K562 (cell line): ENCODE measurements around the gene HEXIM1. TPM values are rescaled to one million over a fixed set of nuclear protein-coding genes. Genes with fewer than 3 reads are reported as not detected.
A peak's percentile ranks its signal among the peaks of the same experiment; 100 is the strongest.

Source experiments
- BCOR ChIP-seq: fragments of 450-650 bp; IDR thresholded peaks from 2 replicates; pipeline ENCODE4 v1.6.1; 2016
- BRD4 ChIP-seq: fragments of 200-600 bp; sonication (generic); IDR thresholded peaks from 2 replicates; pipeline ENCODE4 v1.6.1; 2017; ENCODE audit warnings: inconsistent platforms
- CHCHD3 ChIP-seq: fragments of 250-450 bp; sonication (Bioruptor Pico); IDR thresholded peaks from 2 replicates; pipeline ENCODE4 v2.1.2; 2022; ENCODE audit warnings: mild to moderate bottlenecking
- CHD2 ChIP-seq: IDR thresholded peaks from 2 replicates; pipeline ENCODE4 v1.6.1; 2011; ENCODE audit warnings: low read depth, low read length
- CHD4 ChIP-seq: fragments of 200-600 bp; sonication (generic); IDR thresholded peaks from 3 replicates; pipeline ENCODE4 v1.6.1; 2012; ENCODE audit warnings: low read depth, mild to moderate bottlenecking, mixed read lengths, low read length, inconsistent platforms; ENCODE audit not compliant: insufficient read depth, insufficient replicate concordance, poor library complexity, severe bottlenecking
- CSDE1 ChIP-seq, 2 experiments: fragments of 450-650 bp; IDR thresholded peaks; 2 replicates each; pipeline ENCODE4 v1.6.1; 2016; ENCODE audit warnings: mild to moderate bottlenecking in 1 of 2
- FOS ChIP-seq: IDR thresholded peaks from 3 replicates; pipeline ENCODE4 v1.6.1; 2011; ENCODE audit not compliant: insufficient read length; ENCODE audit errors: extremely low read depth
- L3MBTL2 ChIP-seq: fragments of 450-650 bp; IDR thresholded peaks from 2 replicates; pipeline ENCODE4 v1.6.1; 2016; ENCODE audit warnings: mild to moderate bottlenecking, moderate library complexity
- RAD21 ChIP-seq, 2 experiments: fragments of 250-450 bp in 1 of 2; fragments of 450-650 bp in 1 of 2; sonication (Bioruptor Pico) in 1 of 2; formaldehyde crosslinking in 1 of 2; IDR thresholded peaks in 1 of 2; conservative IDR thresholded peaks in 1 of 2; 2 replicates each; pipeline versions ENCODE4 v1.4.0 to v1.8.0; 2020 to 2022; ENCODE audit warnings: mild to moderate bottlenecking in 2 of 2, moderate library complexity in 1 of 2
- RB1 ChIP-seq: fragments of 450-650 bp; IDR thresholded peaks from 2 replicates; pipeline ENCODE4 v1.6.1; 2017; ENCODE audit warnings: low read depth, mild to moderate bottlenecking
- SIN3A ChIP-seq, 2 experiments: fragments of 150-350 bp in 1 of 2; IDR thresholded peaks; 2 replicates each; pipeline ENCODE4 v1.6.1; 2011 to 2016; ENCODE audit warnings: borderline replicate concordance in 2 of 2, low read depth in 2 of 2, low read length in 2 of 2, mild to moderate bottlenecking in 2 of 2, moderate library complexity in 2 of 2; ENCODE audit not compliant: control insufficient read depth in 1 of 2
- SP1 ChIP-seq: sonication (generic); formaldehyde crosslinking; IDR thresholded peaks from 2 replicates; pipeline ENCODE4 v1.8.1; 2022; ENCODE audit warnings: mild to moderate bottlenecking, missing genetic modification reagents
- XRCC5 ChIP-seq: fragments of 200-400 bp; formaldehyde crosslinking; IDR thresholded peaks from 2 replicates; pipeline ENCODE4 v1.6.1; 2017; ENCODE audit warnings: low read depth, mild to moderate bottlenecking, low read length
- ZFP36 ChIP-seq: fragments of 150-350 bp; IDR thresholded peaks from 2 replicates; pipeline ENCODE4 v1.6.1; 2018; ENCODE audit warnings: low read length, low read depth; ENCODE audit not compliant: partially characterized antibody
- ZNF354B ChIP-seq: fragments of 250-450 bp; sonication (Bioruptor Pico); IDR thresholded peaks from 2 replicates; pipeline ENCODE4 v1.4.0; 2020
- polyA plus RNA-seq, 8 experiments: library from polyadenylated mRNA; depleted of rRNA in 4 of 8; stranded (reverse) in 5 of 8; unstranded in 3 of 8; fragments of >200 nt; fragmentation: Nextera tagmentation in 2 of 8; fragmentation: Illumina TruSeq in 1 of 8; extraction: Ambion mirVana in 2 of 8; extraction: Trizol in 1 of 8; gene quantifications; 2 replicates each; pipeline versions ENCODE4 v1.2.1 to v1.2.3, GENCODE V29; 2011 to 2014; ENCODE audit warnings: inconsistent platforms in 1 of 8, missing spikeins in 1 of 8
- total RNA-seq, 7 experiments: library from RNA; depleted of rRNA in 6 of 7; stranded (reverse); fragments of >200 nt in 6 of 7; fragmentation: Illumina TruSeq in 2 of 7; extraction: Trizol in 2 of 7; gene quantifications; 2 replicates each; pipeline versions ENCODE4 v1.2.1 to v1.2.3, GENCODE V29; 2011 to 2021; ENCODE audit warnings: low replicate concordance in 1 of 7
- TF ChIP-seq, protein P1 (sequence below), 2 experiments: fragments of 450-650 bp; conservative IDR thresholded peaks; 2 replicates each; pipeline ENCODE4 v1.6.1; 2017; ENCODE audit warnings: mild to moderate bottlenecking in 2 of 2, moderate library complexity in 2 of 2
- TF ChIP-seq, protein P2 (sequence below): fragments of 450-650 bp; IDR thresholded peaks from 2 replicates; pipeline ENCODE4 v1.6.1; 2016; ENCODE audit warnings: antibody characterized with exemption
- TF ChIP-seq, protein P3 (sequence below): sonication (generic); formaldehyde crosslinking; IDR thresholded peaks from 2 replicates; pipeline ENCODE4 v1.8.0; 2022; ENCODE audit warnings: missing genetic modification reagents, mild to moderate bottlenecking, moderate library complexity, borderline replicate concordance
- TF ChIP-seq, protein P4 (sequence below): fragments of 450-650 bp; conservative IDR thresholded peaks from 2 replicates; pipeline ENCODE4 v1.6.1; 2016; ENCODE audit warnings: missing genetic modification characterization, low read depth, mild to moderate bottlenecking, missing compliant biosample characterization, moderate library complexity

The HEXIM1 gene
- total and polyA plus RNA-seq, 9 of the 15 experiments (the other 6 are each of a cell fraction or from before 2014, with no cell fraction given) = 1.4 to 28.3 (median 9.1) TPM

DNA sequence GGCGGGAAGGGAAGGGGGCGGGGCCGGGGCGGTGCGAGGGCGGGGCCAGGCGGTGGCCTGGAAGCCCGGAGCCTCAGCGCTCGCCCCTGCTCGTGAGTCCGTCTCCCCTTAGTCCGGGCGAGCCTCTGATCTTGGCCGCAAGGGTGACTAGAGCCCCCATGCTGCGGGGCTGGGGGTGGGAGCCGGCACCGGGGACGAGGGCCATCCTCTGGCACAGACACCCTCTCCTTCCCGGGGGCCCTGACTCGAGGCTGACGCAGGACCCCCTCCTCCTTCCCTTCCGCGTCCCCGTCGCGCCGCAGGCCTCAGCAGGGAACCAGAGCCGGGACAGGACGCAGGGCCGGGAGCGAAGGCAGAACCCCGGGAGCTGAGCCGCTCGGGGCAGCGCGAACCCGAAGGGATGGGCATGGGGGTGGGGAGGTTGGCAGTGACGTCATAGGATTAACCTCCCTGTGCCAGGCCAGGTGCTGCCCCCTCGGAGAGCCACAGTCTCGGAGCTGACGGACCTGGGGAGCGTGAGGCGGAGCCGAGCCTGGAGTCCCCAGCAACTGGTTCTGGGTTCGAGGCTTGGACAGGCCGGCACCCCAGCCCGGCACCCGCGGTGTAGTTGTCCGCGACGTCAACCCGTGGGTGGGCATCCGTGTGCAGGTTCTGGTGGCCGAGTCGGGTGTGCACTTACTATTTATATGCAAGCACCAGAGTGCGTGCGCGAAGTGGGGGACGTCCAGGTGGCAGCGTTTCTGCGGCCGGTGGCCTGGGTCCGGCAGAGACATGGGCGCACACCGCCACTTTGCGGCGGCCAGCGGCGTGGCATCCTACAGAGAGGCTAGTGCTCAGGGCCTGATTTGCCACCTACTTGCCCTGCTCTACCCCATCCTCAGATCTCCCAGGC, 15.5 kb upstream of the HEXIM1 start (continued):
- TF ChIP-seq, protein P1, sequence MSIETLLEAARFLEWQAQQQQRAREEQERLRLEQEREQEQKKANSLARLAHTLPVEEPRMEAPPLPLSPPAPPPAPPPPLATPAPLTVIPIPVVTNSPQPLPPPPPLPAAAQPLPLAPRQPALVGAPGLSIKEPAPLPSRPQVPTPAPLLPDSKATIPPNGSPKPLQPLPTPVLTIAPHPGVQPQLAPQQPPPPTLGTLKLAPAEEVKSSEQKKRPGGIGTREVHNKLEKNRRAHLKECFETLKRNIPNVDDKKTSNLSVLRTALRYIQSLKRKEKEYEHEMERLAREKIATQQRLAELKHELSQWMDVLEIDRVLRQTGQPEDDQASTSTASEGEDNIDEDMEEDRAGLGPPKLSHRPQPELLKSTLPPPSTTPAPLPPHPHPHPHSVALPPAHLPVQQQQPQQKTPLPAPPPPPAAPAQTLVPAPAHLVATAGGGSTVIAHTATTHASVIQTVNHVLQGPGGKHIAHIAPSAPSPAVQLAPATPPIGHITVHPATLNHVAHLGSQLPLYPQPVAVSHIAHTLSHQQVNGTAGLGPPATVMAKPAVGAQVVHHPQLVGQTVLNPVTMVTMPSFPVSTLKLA (conservative IDR thresholded peaks at IDR 0.05) = peak; percentile 22 to 33; a peak in 2 of 4 replicates
- TF ChIP-seq SIN3A (IDR thresholded peaks at IDR 0.05; ENCODE audit: borderline replicate concordance in 2 of 2, control insufficient read depth in 1 of 2, low read depth in 2 of 2, low read length in 2 of 2) = peak in 1 of 2 experiments; percentile 20; a peak in 1 of 4 replicates
- no peak for TF ChIP-seq CHD2
- TF ChIP-seq, protein P2, sequence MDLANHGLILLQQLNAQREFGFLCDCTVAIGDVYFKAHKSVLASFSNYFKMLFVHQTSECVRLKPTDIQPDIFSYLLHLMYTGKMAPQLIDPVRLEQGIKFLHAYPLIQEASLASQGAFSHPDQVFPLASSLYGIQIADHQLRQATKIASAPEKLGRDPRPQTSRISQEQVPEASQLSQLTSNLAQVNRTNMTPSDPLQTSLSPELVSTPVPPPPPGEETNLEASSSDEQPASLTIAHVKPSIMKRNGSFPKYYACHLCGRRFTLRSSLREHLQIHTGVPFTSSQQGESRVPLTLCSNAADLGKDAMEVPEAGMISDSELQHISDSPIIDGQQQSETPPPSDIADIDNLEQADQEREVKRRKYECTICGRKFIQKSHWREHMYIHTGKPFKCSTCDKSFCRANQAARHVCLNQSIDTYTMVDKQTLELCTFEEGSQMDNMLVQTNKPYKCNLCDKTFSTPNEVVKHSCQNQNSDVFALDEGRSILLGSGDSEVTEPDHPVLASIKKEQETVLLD = peak; percentile 59; the same call in 1 of the 2 replicates
- peak; percentile 76 for TF ChIP-seq SP1 (CRISPR knock-in tag)
- TF ChIP-seq FOS = no peak
- TF ChIP-seq, protein P3, sequence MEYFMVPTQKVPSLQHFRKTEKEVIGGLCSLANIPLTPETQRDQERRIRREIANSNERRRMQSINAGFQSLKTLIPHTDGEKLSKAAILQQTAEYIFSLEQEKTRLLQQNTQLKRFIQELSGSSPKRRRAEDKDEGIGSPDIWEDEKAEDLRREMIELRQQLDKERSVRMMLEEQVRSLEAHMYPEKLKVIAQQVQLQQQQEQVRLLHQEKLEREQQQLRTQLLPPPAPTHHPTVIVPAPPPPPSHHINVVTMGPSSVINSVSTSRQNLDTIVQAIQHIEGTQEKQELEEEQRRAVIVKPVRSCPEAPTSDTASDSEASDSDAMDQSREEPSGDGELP (CRISPR knock-in tag) = peak; percentile 67
- peak; percentile 79; the same call in 1 of the 2 replicates for TF ChIP-seq XRCC5
- no peak for TF ChIP-seq CHCHD3 (CRISPR knock-in tag)
- peak; percentile 43 for TF ChIP-seq RB1
- 0 out of 2 replicates have a peak, but pooled peaks have one; percentile 43 for TF ChIP-seq BCOR
- TF ChIP-seq CSDE1 (IDR thresholded peaks at IDR 0.05) = no peak
- TF ChIP-seq L3MBTL2 = no peak
- no peak for TF ChIP-seq ZNF354B
- TF ChIP-seq BRD4 = no peak
- TF ChIP-seq RAD21 (CRISPR knock-in tag; conservative IDR thresholded peaks at IDR 0.05 in 1 of 2, IDR thresholded peaks at IDR 0.05 in 1 of 2) = peak; percentile 60 to 82
- TF ChIP-seq, protein P4, sequence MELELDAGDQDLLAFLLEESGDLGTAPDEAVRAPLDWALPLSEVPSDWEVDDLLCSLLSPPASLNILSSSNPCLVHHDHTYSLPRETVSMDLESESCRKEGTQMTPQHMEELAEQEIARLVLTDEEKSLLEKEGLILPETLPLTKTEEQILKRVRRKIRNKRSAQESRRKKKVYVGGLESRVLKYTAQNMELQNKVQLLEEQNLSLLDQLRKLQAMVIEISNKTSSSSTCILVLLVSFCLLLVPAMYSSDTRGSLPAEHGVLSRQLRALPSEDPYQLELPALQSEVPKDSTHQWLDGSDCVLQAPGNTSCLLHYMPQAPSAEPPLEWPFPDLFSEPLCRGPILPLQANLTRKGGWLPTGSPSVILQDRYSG (tag) = no peak
- TF ChIP-seq ZFP36 = peak; percentile 82
- TF ChIP-seq CHD4 = peak; percentile 46
